Stimulated activated CD4-positive, alpha-beta T cell treated with anti-CD3 and anti-CD28 coated beads, TNF-alpha, amount 100 ng/mL, for 4 hours (primary cell): ENCODE results near the gene SWT1.
A peak's percentile ranks its signal among the peaks of the same experiment; 100 is the strongest.
"Not testable (repeated sequence)": the region's sequence is repeated elsewhere in the genome, so short reads cannot be mapped to it uniquely, and the experiment has no call there.

Experiments
- DNase-seq, 3 experiments: peaks; one replicate each; pipeline ENCODE4 v3.0.0-alpha.2; 2020; ENCODE audit warnings: low read depth in 3 of 3

The SWT1 gene

DNA sequence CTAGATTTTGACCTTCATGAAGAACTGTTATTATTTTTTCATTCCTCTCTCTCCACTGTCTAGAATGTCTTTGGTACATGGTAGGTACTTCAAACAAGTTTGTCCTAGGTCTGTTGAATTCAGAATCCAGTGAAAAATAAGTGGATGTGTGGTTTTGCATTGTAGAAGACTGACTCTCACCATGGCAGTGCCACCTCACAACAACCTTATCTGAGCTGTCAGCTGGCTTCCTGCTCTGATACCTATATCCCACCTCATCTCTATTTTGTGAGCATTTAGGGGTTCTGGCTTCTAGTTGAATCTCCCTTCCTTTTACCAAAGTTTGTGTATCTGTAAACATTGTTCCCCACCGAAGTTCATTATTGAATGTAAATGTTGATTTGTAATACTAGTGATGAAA is 9.1 kb downstream of the SWT1 start:
- no peak for DNase-seq

DNA sequence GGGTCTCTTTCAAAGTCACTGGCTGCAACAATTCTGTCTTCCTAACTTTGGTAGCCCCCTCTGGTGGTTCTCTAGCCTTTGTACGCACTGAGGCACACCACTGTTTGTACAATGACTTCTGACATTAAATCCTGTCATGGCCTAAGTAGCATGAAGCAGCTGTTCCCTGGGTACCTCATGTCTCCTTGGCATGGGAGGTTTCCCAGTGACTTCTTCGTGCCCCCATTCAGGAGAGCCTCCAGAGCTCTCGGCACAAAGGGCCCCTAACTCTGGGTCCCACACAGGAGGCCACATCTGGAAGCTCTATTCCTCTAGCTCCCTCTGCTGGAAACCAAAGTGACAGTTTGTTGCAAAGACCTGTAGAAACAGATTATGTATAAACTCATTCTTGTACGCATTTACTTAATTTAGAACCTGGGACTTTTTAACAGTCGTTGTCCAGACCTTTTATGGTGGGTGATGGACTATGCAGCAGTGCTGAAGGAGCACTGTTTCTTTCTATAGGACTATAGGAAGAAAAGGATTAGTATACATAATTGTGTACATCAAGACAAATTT is 13.4 kb downstream of the SWT1 start:
- no peak for DNase-seq

DNA sequence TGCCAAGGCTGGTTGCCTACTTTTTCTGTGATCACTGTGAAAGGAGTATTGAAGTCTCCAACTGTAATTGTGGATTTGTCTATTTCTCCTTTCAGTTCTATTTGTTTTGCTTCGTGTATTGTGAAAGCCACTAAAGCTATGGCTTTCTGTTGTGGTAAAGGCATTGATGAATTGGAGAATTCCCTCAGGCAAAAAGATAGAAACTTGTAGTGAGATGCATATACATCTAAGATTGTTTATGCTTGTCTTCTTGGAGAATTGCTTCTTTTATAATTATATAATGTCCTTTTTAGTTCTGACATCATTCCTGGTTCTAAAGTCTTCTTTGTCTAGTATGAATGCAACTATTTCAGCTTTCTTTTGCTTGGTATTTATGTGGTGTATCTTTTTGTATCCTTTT is 36.8 kb downstream of the SWT1 start:
- DNase-seq: no peak

DNA sequence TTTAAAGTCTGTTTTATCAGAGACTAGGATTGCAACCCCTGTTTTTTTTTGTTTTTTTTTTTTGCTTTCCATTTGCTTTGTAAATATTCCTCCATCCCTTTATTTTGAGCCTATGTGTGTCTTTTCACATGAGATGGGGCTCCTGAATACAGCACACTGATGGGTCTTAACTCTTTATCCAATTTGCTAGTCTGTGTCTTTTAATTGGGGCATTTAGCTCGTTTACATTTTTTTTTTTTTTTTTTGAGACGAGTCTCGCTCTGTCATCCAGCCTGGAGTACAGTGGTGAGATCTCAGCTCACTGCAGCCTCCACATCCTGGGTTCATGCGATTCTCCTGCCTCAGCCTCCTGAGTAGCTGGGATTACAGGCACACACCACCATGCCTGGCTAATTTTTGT is 41.7 kb downstream of the SWT1 start:
- DNase-seq: not testable (repeated sequence)

DNA sequence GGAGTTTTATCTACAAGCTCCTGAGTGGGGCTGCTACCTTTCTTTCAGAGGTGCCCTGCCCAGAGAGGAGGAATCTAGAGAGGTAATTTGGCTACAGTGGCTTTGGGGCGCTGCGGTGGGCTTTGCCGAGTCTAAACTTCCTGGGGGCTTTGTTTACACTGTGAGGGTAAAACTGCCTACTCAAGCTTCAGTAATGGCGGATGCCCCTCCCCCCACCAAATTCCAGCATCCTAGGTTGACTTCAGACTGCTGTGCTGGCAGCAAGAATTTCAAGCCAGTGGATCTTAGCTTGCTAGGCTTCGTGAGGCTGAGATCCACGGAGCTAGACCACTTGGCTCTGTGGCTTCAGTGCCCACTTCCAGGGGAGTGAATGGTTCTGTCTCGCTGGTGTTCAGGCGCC is 43.9 kb downstream of the SWT1 start:
- no peak for DNase-seq

DNA sequence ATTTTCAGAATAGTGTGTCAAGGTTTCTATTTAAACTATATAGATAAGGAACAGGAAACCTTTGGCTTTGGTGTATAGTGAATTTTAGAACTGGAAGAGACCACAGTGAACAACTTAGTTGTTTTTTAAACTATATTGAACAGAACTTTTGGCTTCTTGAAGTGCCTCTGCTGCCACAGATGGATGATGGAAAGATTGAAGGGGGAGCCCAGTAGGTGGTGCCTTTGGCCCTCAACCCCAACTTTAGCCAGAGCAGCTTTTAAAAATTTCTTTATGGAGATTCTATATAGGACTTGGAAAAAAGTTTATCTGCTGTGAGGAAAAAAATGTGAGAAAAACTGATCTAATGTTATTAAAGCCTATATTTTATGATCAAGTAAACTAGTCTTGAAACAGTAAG is 50.2 kb downstream of the SWT1 start:
- no peak for DNase-seq

DNA sequence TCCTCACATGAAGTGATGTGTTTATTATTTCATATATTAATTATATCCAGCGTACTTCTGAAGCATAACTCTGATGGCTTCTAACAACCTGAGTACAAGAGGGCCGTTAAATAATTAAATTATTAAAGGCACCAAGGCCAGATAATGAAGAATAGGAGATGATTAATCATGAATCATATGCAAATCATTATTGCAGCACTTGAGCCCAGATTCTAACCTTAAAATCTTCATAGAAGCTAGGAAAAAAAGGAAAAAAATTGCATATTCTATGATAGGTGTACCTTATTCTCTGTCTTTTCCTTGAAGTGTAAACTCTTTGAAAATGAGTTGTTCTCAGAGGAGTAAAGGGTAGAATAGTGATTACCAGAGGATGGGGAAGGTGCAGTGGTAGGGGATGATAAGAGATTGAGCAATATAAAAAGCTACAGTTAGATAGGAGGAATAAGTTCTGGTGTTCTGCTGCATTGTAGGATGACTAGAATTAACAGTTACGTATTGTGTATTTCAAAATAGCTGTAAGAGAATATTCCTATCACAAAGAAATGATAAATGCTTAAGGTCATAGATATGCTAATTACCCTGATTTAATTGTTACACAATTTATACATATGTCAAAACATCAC is 51.1 kb downstream of the SWT1 start:
- no peak for DNase-seq

DNA sequence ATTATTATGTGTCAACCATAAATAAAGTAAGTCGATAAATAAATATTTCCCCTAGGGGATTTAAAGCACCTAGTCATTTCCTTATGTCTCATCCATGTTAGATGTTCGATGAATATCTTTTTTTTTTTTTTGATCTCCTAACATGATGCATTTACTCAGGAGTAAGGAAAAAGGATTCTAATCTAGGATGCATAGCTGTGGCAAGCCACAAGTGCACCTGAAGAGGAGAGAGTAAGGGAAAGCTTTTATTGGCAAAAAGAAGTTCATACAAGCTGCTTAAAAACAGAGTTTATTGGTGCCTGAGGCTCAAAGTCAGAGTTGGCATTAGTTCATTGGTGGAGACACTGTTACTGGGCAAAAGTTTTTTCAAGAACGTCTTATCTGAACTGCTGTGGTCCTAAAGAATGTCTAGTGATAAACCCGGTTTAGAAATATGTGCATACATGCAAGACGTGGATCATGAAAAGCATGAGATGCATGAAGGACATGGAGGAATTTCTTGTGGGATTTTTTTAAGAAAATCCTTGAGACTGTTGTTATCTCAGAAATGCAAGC is 51.7 kb downstream of the SWT1 start:
- DNase-seq: no peak

DNA sequence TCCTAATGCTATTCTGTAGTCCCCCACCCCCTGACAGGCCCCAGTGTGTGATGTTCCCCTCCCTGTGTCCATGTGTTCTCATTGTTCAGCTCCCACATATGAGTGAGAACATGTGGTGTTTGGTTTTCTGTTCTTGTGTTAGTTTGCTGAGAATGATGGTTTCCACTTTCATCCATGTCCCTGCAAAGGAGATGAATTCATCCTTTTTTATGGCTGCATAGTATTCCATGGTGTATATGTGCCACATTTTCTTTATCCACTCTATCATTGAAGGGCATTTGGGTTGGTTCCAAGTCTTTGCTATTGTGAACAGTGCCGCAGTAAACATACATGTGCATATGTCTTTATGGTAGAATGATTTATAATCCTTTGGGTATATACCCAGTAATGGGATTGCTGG is 52.4 kb downstream of the SWT1 start:
- not testable (repeated sequence) for DNase-seq

DNA sequence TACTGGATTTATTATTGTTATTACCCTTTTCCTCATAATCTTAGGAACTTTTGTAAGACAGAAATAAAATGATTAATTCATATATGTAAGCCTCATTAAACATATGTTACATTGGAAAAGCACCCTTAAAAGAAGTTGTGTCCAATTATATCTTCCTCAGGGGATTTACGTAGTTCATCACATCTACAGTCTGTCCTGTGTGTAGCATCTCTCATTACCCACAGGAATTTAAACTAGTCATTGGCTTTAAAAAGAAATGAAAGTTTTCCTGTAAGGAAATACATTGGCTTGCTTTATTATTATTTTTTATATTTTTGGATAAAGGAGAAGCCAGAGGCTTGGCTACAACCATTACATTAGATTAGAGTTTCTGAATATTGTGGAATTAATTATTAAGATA is 56.1 kb downstream of the SWT1 start:
- DNase-seq: no peak

DNA sequence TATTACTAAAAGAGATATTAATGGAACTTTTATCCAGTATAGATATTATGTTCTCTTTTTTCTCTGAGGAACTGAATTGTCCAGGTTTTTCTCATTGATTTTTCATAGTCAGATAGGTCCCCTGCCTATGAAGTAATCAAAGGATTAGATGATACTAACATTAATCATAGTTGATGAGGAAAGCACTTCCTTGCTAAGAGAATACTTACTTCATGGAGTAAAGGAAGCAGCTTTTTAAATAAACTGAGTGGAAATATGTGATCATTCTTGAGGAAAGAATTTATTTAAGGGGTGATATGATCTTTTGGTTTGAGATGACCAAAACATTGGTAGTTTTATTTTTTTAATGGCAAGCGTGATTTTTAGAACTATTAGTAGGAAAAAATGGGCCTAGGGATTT is 58.9 kb downstream of the SWT1 start:
- DNase-seq: no peak

DNA sequence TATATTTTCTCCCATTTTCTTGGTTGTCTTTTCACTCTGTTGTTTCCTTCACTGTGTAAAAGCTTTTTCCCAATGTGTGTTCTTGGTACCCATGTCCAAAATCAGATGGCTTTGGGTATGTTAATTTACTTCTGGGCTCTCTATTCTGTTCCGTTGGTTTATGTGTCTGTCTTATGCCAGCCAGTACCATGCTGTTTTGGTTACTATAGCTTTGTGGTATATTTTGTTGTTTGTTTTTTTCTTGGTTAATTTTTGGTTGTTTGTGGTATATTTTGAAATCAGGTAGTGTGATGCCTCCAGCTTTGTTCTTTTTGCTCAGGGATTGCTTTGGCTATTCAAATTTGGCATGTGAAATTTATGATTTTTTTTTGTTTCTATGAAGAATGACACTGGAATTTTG is 67.2 kb downstream of the SWT1 start:
- no peak for DNase-seq

DNA sequence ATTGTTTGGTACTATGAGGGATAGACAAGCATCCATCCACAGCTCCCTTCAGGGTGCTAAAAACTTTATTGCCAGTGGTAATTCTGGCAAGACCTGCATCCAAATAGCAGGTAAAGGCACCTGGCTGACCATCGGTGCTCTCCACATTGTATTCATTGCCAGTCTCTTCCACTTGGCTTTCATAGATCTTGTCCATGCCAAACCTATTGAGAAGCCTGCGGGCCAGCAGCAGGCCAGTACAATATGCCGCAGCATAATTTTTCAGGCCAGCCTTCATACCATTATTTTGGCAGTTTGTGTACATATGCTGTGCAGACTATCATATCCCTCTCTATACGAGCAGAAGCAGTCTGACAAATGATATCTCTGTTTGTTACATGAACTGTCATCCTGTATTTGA is 70.2 kb downstream of the SWT1 start:
- DNase-seq: no peak

DNA sequence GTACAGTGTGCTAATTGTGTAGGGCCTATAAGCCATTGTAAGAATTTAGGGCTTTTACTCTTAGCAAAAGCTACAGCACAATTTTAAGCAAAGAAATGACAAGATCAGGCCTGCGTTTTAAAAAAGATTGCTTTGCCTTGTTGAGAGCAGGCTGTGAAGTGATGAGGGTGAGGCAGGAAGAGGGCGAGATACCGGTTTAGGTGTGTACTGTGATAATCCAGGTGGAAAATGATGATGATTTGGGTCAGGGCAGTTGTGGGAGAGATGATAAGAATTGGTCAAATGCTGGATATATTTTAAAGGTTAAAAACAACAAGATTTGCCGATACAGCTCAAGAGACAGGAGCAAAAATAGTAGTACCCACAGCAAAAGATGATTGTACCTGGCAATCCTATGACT is 72.0 kb downstream of the SWT1 start:
- no peak for DNase-seq

DNA sequence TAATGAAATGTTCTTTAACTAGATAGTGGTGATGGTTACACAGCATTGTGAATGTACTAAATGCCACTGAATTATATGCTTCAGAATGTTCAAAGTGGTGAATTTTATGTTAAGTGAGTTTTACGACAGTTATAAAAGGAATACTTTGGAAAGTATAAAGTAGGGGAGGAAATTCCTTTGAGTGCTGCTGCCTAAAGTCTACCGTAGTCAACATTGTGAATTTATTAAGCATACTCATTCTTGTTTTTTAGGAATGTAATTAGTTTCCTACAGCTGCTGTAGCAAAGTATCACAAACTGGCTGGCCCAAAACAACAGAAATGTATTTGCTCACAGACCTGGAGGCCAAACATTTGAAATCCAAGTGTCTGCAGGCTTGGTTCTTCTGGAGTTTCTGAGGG is 73.0 kb downstream of the SWT1 start:
- no peak for DNase-seq

DNA sequence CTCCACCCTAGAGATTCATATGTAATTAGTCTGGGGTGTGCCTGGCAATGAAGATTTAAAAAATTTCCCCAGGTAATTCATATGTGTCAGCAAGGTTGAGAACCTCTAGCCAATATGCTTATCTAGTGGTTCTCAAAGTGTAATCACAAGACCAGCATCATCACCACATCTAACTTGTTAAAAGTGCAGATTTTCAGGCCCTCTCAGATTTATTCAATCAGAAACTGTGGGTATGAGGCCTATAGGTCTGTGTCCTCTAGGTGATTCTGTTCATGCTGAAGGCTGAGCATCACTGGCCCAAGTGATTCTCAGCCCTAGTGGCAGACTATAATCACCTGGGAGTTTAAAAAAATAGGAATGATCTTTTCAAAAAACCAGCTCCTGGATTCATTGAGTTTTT is 75.9 kb downstream of the SWT1 start:
- no peak for DNase-seq

DNA sequence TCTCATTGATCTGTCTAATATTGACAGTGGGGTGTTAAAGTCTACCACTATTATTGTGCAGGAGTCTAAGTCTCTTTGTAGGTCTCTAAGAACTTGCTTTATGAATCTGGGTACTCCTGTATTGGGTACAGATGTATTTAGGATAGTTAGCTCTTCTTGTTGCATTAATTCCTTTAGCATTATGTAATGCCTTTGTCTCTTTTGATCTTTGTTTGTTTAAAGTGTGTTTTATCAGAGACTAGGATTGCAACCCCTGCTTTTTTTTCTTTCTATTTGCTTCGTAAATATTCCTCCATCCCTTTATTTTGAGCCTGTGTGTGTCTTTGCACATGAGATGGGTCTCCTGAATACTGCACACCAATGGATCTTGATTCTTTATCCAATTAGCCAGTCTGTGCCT is 77.2 kb downstream of the SWT1 start:
- not testable (repeated sequence) for DNase-seq

DNA sequence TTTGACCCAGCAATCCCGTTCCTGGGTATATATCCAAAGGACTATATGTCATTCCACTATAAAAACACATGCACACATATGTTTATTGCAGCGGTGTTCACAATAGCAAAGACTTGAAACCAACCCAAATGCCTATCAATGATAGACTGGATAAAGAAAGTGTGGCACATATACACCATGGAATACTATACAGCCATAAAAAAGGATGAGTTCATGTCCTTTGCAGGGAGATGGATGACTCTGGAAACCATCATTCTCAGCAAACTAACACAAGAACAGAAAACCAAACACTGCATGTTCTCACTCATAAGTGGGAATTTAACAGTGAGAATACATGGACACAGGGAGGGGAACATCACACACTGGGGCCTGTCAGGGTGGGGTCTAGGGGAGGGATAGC is 80.2 kb downstream of the SWT1 start:
- DNase-seq: not testable (repeated sequence)

DNA sequence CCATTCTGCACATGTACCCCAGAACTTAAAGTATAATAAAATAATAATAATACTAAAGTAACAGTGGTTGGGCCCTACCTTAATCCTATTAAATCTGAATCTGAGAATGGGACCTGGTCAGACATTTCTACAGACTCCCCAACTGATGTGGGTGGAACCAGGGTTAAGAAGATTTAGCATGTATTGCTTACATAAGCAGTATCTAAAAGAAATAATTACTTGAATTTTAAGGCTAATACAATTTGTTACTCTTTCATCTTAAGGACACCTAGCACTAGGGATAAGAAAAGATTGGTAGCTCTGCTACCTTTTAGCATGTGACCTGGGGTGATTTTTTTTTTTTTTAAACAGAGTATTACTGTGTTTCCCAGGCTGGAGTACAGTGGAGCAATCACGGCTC is 80.7 kb downstream of the SWT1 start:
- DNase-seq: no peak

DNA sequence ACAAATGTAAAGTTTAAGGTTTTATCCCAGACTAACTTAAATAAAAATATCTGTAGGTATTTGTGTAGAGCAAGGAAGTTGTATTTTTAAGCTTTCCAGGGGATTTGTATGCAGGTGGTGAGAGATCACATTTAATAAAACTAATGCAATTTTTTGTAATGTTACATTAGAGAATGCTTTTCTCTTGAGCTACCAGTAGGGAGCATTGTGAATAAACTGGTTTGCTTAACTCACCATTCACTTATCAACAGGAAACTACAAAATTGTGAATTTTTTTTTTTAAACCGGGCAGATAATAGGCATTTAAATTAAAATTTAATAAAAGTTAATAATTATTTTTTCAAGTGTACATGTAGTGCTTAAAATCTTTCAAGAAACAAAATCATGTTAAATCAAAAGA is 81.5 kb downstream of the SWT1 start:
- DNase-seq: no peak

DNA sequence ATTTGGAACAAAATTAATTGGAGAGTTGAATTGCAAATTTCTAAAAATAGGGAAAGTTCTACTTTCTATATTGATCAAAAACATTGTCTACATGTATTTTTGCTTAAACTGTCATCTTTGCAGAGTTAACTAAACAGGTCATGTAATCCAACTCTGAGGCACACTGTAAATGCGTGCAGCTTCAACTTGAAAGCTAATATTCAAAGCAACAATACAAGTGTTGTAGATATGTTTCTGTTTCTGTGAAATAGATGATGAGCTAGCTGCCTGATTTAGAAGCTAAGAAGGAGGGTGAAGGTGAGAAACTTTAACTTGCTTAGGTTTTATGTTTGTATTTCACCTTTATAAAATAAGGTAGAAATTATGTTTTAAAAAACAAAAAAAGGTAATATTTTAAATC is 82.9 kb downstream of the SWT1 start:
- no peak for DNase-seq

DNA sequence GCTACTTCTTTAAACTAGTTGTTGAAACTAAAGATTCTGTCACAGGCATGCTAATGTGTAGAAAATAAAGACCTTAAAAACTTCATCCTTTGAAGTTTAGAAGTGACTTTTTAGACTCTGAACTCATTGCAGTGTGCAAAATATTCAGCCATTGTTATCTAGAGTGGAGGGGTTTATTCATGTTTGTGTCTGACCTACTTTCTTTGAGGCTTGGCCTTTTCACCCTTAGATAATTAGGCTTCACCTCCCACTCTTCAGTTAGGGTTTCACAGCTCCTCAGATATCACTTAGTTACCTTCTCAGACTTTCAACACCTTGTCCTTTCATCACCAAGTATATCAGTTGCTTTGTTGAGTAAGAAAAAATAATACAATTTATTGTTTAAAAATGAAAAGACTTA is 84.2 kb downstream of the SWT1 start:
- no peak for DNase-seq

DNA sequence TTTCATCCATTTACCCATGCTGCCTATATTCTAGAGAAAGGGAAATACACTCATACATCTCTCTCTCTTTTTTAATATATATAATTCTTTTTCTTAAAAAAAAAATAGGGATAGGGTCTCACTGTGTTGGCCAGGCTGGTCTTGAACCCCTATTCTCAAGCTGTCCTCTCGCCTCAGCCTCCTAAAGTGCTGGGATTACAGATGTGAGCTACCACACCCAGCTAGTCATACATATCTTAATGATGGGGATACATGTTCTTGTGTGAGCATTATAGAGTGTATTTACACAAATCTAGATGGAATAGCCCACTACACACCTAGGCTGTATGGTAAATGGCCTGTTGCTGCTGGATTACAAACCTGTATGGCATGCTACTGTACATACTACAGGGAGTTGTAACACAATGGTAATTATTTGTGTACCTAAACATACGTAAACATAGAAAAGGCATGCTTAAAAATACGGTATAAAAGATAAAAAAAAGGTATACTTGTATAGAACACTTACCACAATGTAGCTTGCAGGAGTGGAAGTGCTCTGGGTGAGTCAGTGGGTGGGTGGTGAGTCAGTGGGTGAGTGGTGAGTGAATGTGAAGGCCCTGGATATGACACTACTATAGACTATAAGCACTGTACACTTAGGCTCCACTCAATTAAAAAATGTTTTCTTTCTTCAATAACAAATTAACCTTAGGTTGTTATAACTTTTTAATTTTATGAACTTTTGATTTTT is 87.2 kb downstream of the SWT1 start:
- DNase-seq: peak in 2 of 3 experiments; percentile 41 to 53
